Stimulated activated CD4-positive, alpha-beta T cell treated with anti-CD3 and anti-CD28 coated beads, Interleukin-12 subunit alpha, Interleukin-12 subunit beta, amount 100 ng/mL, for 48 hours (primary cell): ENCODE results near the gene RAB5IF.
A peak's percentile ranks its signal among the peaks of the same experiment; 100 is the strongest.
"Not testable (repeated sequence)": the region's sequence is repeated elsewhere in the genome, so short reads cannot be mapped to it uniquely, and the experiment has no call there.

Experiments used
- DNase-seq, 3 donors: peaks; one replicate each; pipeline ENCODE4 v3.0.0-alpha.2; 2020; ENCODE audit warnings: low read depth in 2 of 3, low spot score in 1 of 3

The RAB5IF gene

GRCh38 chr20:36605399-36606157, at the start of gene RAB5IF:
Gene RAB5IF, plus strand, starts transcription at chr20:36605779. Its CDS starts 173 bp downstream, at chr20:36605952.
- DNase-seq: peak; percentile 99

GRCh38 chr20:36562724-36563123, 42.9 kb upstream of the RAB5IF start:
- no peak for DNase-seq

GRCh38 chr20:36563374-36563773, 42.2 kb upstream of the RAB5IF start:
- DNase-seq: no peak

DNA sequence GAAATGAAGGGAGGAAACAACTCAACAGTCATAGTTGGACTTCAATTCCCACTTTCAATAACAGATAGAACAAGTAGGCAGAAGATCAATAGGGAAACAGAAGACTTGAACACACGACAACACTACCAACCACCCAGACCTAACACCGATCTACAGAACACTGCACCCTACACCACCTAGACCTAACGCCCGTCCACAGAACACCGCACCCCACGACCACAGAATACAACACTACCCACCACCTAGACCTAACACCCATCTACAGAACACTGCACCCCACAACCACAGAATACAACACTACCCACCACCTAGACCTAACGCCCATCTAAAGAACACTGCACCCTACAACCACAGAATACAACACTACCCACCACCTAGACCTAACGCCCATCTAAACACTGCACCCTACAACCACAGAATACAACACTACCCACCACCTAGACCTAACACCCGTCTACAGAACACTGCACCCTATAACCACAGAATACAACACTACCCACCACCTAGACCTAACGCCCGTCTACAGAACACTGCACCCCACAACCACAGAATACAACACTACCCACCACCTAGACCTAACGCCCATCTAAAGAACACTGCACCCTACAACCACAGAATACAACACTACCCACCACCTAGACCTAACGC, 41.4 kb upstream of the RAB5IF start:
- not testable (repeated sequence) for DNase-seq

DNA sequence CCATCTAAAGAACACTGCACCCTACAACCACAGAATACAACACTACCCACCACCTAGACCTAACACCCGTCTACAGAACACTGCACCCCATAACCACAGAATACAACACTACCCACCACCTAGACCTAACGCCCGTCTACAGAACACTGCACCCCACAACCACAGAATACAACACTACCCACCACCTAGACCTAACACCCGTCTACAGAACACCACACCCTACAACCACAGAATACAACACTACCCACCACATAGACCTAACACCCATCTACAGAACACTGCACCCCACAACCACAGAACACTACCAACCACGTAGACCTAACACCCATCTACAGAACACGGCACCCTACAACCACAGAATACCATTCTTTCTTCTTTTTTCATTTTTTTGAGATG, 40.9 kb upstream of the RAB5IF start:
- DNase-seq: not testable (repeated sequence)

DNA sequence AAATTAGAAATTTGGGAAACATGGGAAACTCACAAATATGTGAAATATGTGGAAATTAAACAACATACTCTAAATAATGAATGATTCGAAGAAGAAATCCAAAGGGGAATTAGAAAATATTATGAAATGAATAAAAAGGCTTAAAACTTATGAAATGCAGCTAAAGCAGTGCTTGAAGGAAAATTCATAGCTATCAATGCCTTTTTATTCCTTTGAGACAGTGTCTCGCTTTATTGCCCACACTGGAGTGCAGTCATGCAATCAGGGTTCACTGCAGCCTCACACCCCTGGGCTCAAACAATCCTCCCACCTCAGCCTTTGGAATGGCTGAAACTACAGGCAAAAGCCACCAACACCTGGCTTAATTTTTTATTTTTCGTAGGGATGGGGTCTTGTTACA, 40.1 kb upstream of the RAB5IF start:
- no peak for DNase-seq

DNA sequence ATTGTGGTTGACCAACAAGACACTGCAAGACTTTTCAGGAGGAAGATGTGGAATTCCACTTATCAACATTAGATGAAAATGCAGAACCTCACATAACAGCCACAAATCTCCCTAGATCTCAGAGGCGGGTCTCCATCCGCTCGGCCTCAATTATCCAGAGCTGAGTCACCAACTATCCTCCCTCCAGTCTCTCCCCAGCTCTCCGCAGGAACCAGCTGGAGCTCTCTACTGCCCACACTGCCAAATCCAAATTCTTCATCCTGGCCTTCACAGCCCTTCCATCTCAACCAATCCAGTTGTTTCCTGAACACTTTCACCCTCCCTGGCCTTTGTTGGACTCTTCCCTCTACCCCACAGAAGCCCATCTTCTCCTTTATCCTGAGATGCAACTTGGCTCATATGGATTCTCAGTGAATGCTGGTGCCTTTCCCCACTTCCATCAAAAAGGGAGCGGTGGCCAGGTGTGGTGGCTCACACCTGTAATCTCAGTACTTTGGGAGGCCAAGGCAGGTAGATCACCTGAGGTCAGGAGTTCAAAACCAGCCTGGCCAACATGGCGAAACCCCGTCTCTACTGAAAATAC, 35.6 kb upstream of the RAB5IF start:
- DNase-seq: no peak

DNA sequence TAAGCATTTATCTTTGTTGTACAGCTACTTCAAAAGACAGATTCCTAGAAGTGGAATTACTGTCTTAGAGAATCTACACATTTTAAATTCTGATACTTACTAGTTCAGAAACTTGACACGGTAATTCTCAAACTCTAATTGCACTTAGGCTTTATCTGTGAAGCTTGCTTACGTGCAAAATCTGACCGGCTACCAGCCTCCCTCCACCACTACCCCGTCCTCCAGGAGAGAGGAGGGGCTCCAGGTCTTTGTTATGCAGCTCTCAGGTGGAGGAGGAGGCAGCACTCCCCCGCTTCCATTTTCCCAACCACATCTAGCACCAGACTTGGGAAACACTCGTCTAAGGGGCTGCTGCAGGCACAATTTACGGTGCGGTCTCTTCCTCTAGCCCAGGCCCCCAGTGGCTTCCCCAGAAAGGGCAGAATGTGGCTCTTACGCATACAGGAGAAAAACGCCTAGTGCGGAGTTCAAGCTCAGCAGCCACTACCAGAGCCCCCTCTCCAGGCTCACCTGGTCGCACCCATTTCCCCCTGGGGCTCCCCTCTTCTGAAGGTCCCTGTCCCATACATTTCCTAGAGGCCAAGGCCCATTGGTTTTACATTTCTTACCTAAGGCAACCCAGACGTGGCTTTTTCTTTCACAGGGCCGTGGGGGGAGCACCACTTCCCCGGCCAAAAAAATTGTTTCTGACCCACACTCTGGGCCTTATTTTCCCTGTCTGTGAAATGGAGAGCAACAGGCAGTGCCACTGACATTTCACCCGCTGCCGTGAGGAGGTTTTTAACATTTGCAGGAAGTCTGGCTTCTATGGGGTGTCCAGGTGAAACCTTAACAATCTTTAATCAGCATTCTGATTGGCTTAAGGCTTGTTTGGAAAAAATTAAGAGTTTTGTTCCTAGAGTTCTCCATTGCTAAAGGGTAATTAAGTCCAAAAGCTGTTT, 33.7 kb upstream of the RAB5IF start:
- no peak for DNase-seq

GRCh38 chr20:36572701-36573102, 32.9 kb upstream of the RAB5IF start:
- peak; percentile 45 to 67 (median 57) for DNase-seq

DNA sequence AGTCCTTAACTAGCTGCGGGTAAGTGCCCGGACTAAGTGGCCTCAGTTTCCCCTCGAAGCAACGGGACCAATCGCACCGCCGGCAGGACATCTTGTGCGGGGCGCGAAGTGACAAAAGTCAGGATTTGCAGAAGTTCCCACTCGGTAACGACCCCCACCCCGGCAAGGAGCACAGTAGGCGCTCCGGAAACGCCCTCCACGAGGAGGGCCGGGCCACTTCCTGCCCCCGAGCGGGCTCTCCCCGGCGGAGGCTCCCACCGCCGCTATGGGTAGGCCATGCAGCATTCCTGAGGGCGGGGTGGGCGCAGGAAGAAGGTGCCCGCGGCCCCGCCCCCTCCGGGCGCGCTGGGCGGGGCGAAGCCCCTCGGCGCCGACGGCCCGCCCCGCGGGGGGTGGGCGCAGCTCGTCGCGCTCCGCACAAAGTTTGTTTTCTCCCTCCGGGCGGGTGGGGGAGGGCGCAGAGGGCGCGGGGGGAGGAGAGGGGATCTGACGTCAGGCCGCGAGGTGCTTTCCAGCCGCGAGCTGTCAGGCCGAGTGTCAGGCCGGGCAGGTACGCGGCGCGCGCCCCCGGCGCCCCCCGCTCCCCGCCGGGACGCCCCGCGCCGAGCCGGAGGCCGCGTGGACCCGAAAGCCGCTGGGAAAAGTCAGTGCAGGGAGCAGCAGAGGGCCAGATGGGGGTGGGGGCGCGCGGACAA, 32.3 kb upstream of the RAB5IF start, which contains the start of gene TGIF2:
TSS of gene TGIF2 (plus strand) at position 495 of the 695 bp plus-strand sequence. CDS start 5,178 bp downstream, outside the sequence.
- peak; percentile 75 to 80 (median 75) for DNase-seq

DNA sequence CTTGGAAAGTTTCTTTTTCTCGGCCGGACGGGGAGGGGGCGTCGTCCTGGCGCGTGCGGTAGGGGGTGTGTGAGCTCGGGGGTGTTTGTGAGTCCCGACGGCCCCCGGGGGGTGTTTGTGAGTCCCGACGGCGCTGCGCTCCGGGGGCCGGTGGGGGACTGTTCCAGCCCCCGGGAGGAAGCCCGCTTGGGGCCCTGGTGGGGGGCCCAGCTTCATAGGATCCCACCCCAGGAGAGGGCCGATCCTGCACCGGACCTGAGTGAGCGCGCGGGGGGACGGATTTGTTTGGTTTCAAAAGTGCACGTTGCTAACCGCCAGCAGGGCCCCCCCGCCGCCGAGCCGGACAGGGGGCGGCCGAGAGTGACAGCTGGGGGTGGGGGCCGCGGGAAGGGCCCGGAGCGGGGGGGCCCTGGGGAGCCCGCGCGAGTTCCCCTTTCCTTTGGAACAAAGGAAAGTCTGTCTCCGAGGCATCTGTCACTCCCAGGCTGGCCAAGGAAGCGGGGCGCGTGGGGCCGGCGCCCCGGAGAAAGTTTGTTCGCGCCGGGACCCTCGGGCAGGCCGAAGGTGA, 31.7 kb upstream of the RAB5IF start:
- no peak for DNase-seq

DNA sequence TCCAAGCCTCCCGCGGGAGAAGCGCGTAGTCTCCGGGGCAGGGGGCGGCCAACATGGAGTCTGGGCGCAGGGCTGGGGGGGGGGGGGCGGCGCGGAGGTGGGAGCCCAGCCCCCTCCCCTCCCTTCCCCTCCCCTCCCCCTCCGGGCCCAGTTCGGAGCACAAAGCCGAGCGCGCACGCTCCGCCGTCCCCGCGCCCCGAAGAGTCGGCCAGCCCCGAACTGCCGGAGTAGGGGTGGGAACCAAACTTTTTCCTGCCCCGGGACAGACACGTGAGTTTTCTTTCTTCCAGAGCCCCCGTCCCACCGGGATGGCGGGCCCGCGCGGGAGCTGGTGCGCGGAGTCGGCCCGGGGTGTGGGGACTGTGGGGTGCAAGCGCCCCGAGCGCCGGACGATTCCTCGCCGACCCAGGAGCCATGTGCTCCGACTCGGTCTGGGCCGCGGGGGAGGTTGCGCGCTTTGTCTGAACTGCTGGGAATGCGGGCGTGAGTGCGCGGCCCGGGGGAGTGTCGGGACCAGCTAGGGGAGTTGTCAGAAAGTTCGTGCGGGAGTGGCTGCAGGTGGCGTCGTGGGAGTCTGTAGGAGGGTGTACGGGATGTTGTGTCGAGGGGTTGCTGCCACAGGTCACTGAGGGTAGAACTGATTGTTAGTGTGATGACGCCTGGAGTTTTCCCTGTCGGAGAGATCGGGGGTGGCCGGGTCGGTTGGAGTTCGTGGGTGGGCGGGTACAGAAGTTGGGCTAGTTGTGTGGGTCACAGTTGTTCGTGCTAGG, 31.0 kb upstream of the RAB5IF start:
- peak in 2 of 3 donors; percentile 20 to 47 for DNase-seq

DNA sequence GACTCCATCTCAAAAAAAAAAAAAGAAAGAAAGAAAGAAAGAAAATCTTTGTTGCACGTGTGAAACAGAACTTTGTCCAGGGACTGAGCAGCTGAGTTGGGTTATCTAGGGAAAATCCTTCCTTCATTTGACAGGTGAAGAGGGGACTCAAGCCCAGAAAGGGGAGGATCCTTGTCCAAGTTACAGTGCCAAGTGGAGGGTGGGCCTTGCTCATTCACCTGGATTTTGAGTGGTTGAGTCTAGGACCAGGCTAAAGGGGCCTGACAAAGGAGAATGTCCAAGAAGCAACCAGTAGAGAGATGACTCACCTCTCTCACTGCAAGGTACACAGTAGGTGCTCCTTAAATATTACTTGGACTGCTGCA, 29.5 kb upstream of the RAB5IF start:
- DNase-seq: no peak

DNA sequence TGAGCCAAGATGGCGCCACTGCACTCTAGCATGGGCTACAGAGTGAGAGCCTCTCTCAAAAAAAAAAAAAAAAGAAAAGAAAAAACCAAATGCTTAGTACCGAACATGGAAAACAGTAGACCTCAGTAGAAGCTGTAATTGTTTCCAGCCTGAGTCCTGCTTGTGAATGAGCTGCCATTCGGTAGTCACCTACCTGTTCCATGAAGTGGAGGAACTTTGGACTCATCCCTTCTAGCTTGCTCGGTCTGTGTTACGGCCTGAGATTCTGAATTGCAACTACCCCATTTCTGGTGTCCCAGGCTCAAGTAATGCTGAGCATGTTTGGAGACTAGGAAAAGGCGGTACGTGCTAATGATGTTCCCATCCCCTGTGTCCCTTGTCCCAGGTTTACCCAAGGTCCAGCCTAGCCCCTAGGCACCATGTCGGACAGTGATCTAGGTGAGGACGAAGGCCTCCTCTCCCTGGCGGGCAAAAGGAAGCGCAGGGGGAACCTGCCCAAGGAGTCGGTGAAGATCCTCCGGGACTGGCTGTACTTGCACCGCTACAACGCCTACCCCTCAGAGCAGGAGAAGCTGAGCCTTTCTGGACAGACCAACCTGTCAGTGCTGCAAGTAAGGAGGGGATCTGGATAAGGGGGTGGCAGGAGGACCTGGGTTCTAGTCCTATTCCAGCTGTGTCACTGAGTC, 27.1 kb upstream of the RAB5IF start:
- no peak for DNase-seq

- no peak for DNase-seq
Measured at GRCh38 chr20:36579996-36580545, 25.5 kb upstream of the RAB5IF start.

DNA sequence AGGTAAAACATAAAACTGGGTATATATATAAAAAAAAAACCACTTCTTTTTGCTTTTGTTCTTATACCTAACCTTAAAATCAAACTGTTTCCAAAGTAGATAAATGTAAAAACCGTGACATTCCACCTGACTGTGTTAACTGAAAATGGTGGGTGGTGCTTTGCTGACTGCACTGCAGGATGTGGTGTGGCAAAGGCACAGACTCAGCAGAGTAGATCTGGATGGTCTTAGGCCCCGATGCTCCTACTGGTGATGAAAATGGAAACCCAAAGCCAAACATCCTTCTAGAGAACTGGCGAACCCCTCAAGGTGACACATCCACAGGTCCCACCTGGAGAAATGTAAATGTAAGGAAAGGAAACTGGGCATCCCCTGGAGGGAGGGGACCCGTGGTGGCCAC, 23.3 kb upstream of the RAB5IF start:
- DNase-seq: no peak

DNA sequence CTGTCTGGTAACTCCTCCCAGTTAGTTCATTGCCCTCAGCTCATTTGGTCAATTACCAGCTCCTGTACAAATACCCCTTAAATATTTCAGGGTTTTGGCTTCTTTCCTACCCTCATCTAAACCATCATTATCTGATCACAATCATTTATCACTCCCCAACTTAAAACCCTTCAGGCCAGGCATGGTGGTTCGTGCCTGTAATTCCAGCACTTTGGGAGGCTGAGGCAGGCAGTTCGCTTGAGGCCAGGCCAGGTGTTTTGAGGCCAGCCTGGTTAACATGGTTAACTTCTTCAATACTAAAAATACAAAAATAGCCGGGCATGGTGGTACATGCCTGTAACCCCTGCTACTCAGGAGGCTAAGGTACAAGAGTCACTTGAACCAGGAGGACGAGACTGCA, 22.8 kb upstream of the RAB5IF start:
- no peak for DNase-seq

GRCh38 chr20:36584018-36584481, 21.5 kb upstream of the RAB5IF start:
- DNase-seq: no peak
